Spleen (tissue), 7 donors: ENCODE results near the gene SSNA1.
A peak's percentile ranks its signal among the peaks of the same experiment; 100 is the strongest.

Experiments
- POLR2A ChIP-seq, 3 donors: fragments of 450-650 bp; IDR thresholded peaks; one replicate each; pipeline ENCODE4 v1.5.1; 2017; ENCODE audit warnings: antibody characterized with exemption in 3 of 3, mild to moderate bottlenecking in 1 of 3
- POLR2AphosphoS5 ChIP-seq, 3 donors: sonication (generic); formaldehyde crosslinking; IDR thresholded peaks; one replicate each; pipeline ENCODE4 v1.5.1; 2017; ENCODE audit warnings: antibody characterized with exemption in 3 of 3
- TF ChIP-seq, protein P1 (sequence below), 11 experiments: fragments of 200-600 bp in 7 of 11; fragments of 450-650 bp in 4 of 11; sonication (generic) in 4 of 11; IDR thresholded peaks in 8 of 11; conservative IDR thresholded peaks in 3 of 11; 1 replicate in 7 of 11; 2 replicates in 4 of 11; pipeline versions ENCODE4 v1.4.0 to v1.8.0; 2016 to 2021; ENCODE audit warnings: antibody characterized with exemption in 11 of 11, inconsistent platforms in 4 of 11, mild to moderate bottlenecking in 1 of 11
- donor health status: DM: no; HTN: no; CAD: no; lungs with moderate emphysema.
- donor health status: DM: no; HTN: no; CAD: no.
- donor health status: DM: no; HTN: no; CAD: no.

- TF ChIP-seq POLR2AphosphoS5 (IDR thresholded peaks at IDR 0.05) (peak in 2 of 3 donors; percentile 14 to 31), POLR2A (IDR thresholded peaks at IDR 0.05) (no peak)
- TF ChIP-seq, protein P1, sequence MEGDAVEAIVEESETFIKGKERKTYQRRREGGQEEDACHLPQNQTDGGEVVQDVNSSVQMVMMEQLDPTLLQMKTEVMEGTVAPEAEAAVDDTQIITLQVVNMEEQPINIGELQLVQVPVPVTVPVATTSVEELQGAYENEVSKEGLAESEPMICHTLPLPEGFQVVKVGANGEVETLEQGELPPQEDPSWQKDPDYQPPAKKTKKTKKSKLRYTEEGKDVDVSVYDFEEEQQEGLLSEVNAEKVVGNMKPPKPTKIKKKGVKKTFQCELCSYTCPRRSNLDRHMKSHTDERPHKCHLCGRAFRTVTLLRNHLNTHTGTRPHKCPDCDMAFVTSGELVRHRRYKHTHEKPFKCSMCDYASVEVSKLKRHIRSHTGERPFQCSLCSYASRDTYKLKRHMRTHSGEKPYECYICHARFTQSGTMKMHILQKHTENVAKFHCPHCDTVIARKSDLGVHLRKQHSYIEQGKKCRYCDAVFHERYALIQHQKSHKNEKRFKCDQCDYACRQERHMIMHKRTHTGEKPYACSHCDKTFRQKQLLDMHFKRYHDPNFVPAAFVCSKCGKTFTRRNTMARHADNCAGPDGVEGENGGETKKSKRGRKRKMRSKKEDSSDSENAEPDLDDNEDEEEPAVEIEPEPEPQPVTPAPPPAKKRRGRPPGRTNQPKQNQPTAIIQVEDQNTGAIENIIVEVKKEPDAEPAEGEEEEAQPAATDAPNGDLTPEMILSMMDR (IDR thresholded peaks at IDR 0.05 in 8 of 11, conservative IDR thresholded peaks at IDR 0.05 in 3 of 11): no peak
Observed at GRCh38 chr9:137216188-137216965, 27.9 kb downstream of the SSNA1 start.
